ENCODE measurements around the gene C16orf92. TPM values are rescaled to one million over a fixed set of nuclear protein-coding genes. Genes with fewer than 3 reads are reported as not detected.

Gene C16orf92
- total RNA-seq, 1 donor from 2014 or later: not detected

- H4K20me1 ChIP-seq (ENCODE audit: insufficient read depth, low read length): peaks cover 8% of the 10 kb centered on the region
- Mint-ChIP-seq H3K4me1 (ENCODE audit: low read depth, unreplicated experiment) (peaks cover 4% of the 10 kb centered on the region), H3K4me3 (ENCODE audit: unreplicated experiment) (no peak overlapping the region), H3K27ac (ENCODE audit: unreplicated experiment) (no peak overlapping the region), H3K36me3 (ENCODE audit: low read depth, unreplicated experiment) (no peaks in the 10 kb centered on the region), H3K9me3 (ENCODE audit: unreplicated experiment) (peaks cover 3% of the 10 kb centered on the region), H3K27me3 (ENCODE audit: low read depth, unreplicated experiment) (peaks cover 53% of the 10 kb centered on the region)
- H3K4me3 ChIP-seq (ENCODE audit: insufficient read depth, low read depth, low read length): no peak overlapping the region
- H3K79me2 ChIP-seq (ENCODE audit: insufficient read depth, low read length): no peaks in the 10 kb centered on the region
- no peaks in the 10 kb centered on the region for H3K36me3 ChIP-seq (ENCODE audit: insufficient read depth, low read length)
- DNase-seq (ENCODE audit: low read depth): no peak
- no peaks in the 10 kb centered on the region for H3K9me3 ChIP-seq (ENCODE audit: insufficient read depth, low read depth, low read length)
- no peak overlapping the region for H3K9ac ChIP-seq (ENCODE audit: low read length)
- H2AFZ ChIP-seq (ENCODE audit: low read depth, low read length): no peak overlapping the region
- H3K27ac ChIP-seq (ENCODE audit: low read depth, low read length): no peak overlapping the region
- TF ChIP-seq EZH2 (IDR thresholded peaks at IDR 0.05; ENCODE audit: insufficient read depth, low read length): peak; percentile 61
- TF ChIP-seq CTCF (IDR thresholded peaks at IDR 0.05; ENCODE audit: insufficient read depth, low read depth, low read length): no peak
- peaks cover 35% of the 10 kb centered on the region for H3K27me3 ChIP-seq (ENCODE audit: insufficient read depth, low read length)
- H3K4me2 ChIP-seq (ENCODE audit: low read length): no peak overlapping the region
- peaks cover 5% of the 10 kb centered on the region for H3K4me1 ChIP-seq (ENCODE audit: insufficient read depth, low read length)
- no peak for FAIRE-seq
These were observed 7.2 kb downstream of the C16orf92 start for GRCh38 chr16:30030011-30030685.

- Histone ChIP-seq H2AFZ (ENCODE audit: low read depth, low read length) (no peak within 1 kb of the TSS), H4K20me1 (ENCODE audit: insufficient read depth, low read length) (peaks cover 8% of the 10 kb centered on the region), H3K4me2 (ENCODE audit: low read length) (peak within 1 kb of the TSS; percentile 67), H3K9ac (ENCODE audit: low read length) (no peak within 1 kb of the TSS), H3K27me3 (ENCODE audit: insufficient read depth, low read length) (peaks cover 35% of the 10 kb centered on the region), H3K36me3 (ENCODE audit: insufficient read depth, low read length) (no peaks in the 10 kb centered on the region), H3K27ac (ENCODE audit: low read depth, low read length) (no peak within 1 kb of the TSS), H3K4me3 (ENCODE audit: insufficient read depth, low read depth, low read length) (no peak within 1 kb of the TSS), H3K9me3 (ENCODE audit: insufficient read depth, low read depth, low read length) (no peaks in the 10 kb centered on the region), H3K4me1 (ENCODE audit: insufficient read depth, low read length) (peaks cover 5% of the 10 kb centered on the region), H3K79me2 (ENCODE audit: insufficient read depth, low read length) (no peaks in the 10 kb centered on the region)
- peaks cover 3% of the 10 kb centered on the region for H3K9me3 Mint-ChIP-seq (ENCODE audit: unreplicated experiment)
- no peak within 1 kb of the TSS for H3K27ac Mint-ChIP-seq (ENCODE audit: unreplicated experiment)
- DNase-seq (ENCODE audit: low read depth) (no peak), FAIRE-seq (no peak)
- no peak for TF ChIP-seq EZH2 (IDR thresholded peaks at IDR 0.05; ENCODE audit: insufficient read depth, low read length)
- TF ChIP-seq CTCF (IDR thresholded peaks at IDR 0.05; ENCODE audit: insufficient read depth, low read depth, low read length): no peak
- peaks cover 4% of the 10 kb centered on the region for H3K4me1 Mint-ChIP-seq (ENCODE audit: low read depth, unreplicated experiment)
- peak within 1 kb of the TSS; percentile 70 for H3K4me3 Mint-ChIP-seq (ENCODE audit: unreplicated experiment)
- no peaks in the 10 kb centered on the region for H3K36me3 Mint-ChIP-seq (ENCODE audit: low read depth, unreplicated experiment)
- H3K27me3 Mint-ChIP-seq (ENCODE audit: low read depth, unreplicated experiment): peaks cover 53% of the 10 kb centered on the region
These were observed 7.9 kb downstream of the C16orf92 start, which contains the start of gene TLCD3B for GRCh38 chr16:30030841-30031413. TLCD3B (minus strand) TSS chr16:30031271; CDS start chr16:30030527, 744 bp downstream.

- H3K4me1 Mint-ChIP-seq (ENCODE audit: low read depth, unreplicated experiment): peaks cover 4% of the 10 kb centered on the region
- Histone ChIP-seq H3K27me3 (ENCODE audit: insufficient read depth, low read length) (peaks cover 35% of the 10 kb centered on the region), H3K27ac (ENCODE audit: low read depth, low read length) (no peak overlapping the region), H3K36me3 (ENCODE audit: insufficient read depth, low read length) (no peaks in the 10 kb centered on the region), H3K4me1 (ENCODE audit: insufficient read depth, low read length) (peaks cover 5% of the 10 kb centered on the region), H3K9me3 (ENCODE audit: insufficient read depth, low read depth, low read length) (no peaks in the 10 kb centered on the region), H3K79me2 (ENCODE audit: insufficient read depth, low read length) (no peaks in the 10 kb centered on the region), H3K4me3 (ENCODE audit: insufficient read depth, low read depth, low read length) (no peak overlapping the region), H2AFZ (ENCODE audit: low read depth, low read length) (no peak overlapping the region), H4K20me1 (ENCODE audit: insufficient read depth, low read length) (peaks cover 8% of the 10 kb centered on the region), H3K9ac (ENCODE audit: low read length) (no peak overlapping the region), H3K4me2 (ENCODE audit: low read length) (peak overlapping the region; percentile 67)
- TF ChIP-seq CTCF (IDR thresholded peaks at IDR 0.05; ENCODE audit: insufficient read depth, low read depth, low read length) (no peak), EZH2 (IDR thresholded peaks at IDR 0.05; ENCODE audit: insufficient read depth, low read length) (no peak)
- H3K36me3 Mint-ChIP-seq (ENCODE audit: low read depth, unreplicated experiment): peaks cover 2% of the 10 kb centered on the region
- FAIRE-seq (no peak), DNase-seq (ENCODE audit: low read depth) (no peak)
- H3K9me3 Mint-ChIP-seq (ENCODE audit: unreplicated experiment): peaks cover 3% of the 10 kb centered on the region
- H3K27me3 Mint-ChIP-seq (ENCODE audit: low read depth, unreplicated experiment): peaks cover 58% of the 10 kb centered on the region
- H3K4me3 Mint-ChIP-seq (ENCODE audit: unreplicated experiment): no peak overlapping the region
- H3K27ac Mint-ChIP-seq (ENCODE audit: unreplicated experiment): no peak overlapping the region
These were observed 8.5 kb downstream of the C16orf92 start for GRCh38 chr16:30031477-30031918.
